H1 (cell line): Measurements from ENCODE around the gene SELENOF. TPM values are rescaled to one million over a fixed set of nuclear protein-coding genes. Genes with fewer than 3 reads are reported as not detected.

Experiments
- CTCF ChIA-PET: fragments of 300-600 bp; sonication (Branson Sonifier 250); formaldehyde crosslinking; loops from one replicate; lab custom pipeline; 2021; ENCODE audit not compliant: partially characterized antibody; lab: Charles Lee
- POLR2A ChIA-PET: fragments of 300-600 bp; sonication (Branson Sonifier 250); formaldehyde crosslinking; loops from one replicate; lab custom pipeline; 2021; ENCODE audit warnings: inconsistent platforms; ENCODE audit not compliant: partially characterized antibody; lab: Charles Lee
- DNase-seq, 2 experiments: peaks; one replicate each; pipeline versions ENCODE4 v3.0.0 to v3.0.0-alpha.2; 2010 to 2022; ENCODE audit warnings: low spot score in 2 of 2, low read depth in 1 of 2, mixed read lengths in 1 of 2
- FAIRE-seq: peaks from 2 replicates; lab custom pipeline; 2011; peaks lifted over from hg19 to GRCh38; lab: Jason Lieb, UNC
- H2AFZ ChIP-seq: 2 replicates; pipeline ENCODE4 v1.8.1; 2012; ENCODE audit warnings: low read length, inconsistent platforms
- H2AK5ac ChIP-seq: 2 replicates; pipeline ENCODE4 v1.6.1; 2013; ENCODE audit warnings: low read depth, low read length
- H2BK120ac ChIP-seq: replicated peaks from 2 replicates; pipeline ENCODE3; 2013; ENCODE audit warnings: low read depth, low read length, inconsistent platforms
- H2BK12ac ChIP-seq: 2 replicates; pipeline ENCODE4 v1.6.1; 2013; ENCODE audit warnings: low read depth, low read length
- H2BK15ac ChIP-seq: 2 replicates; pipeline ENCODE4 v1.6.1; 2013; ENCODE audit warnings: low read length
- H2BK20ac ChIP-seq: 2 replicates; pipeline ENCODE4 v1.6.1; 2013; ENCODE audit warnings: low read length
- H2BK5ac ChIP-seq: 2 replicates; pipeline ENCODE4 v1.6.1; 2013; ENCODE audit warnings: low read depth, low read length
- H3K14ac ChIP-seq: 2 replicates; pipeline ENCODE4 v1.6.1; 2013; ENCODE audit warnings: inconsistent platforms; ENCODE audit not compliant: insufficient read length
- H3K18ac ChIP-seq: 2 replicates; pipeline ENCODE4 v1.6.1; 2013; ENCODE audit warnings: low read length; ENCODE audit errors: extremely low read depth
- H3K23ac ChIP-seq: 2 replicates; pipeline ENCODE4 v1.6.1; 2013; ENCODE audit warnings: inconsistent platforms; ENCODE audit not compliant: insufficient read length
- H3K23me2 ChIP-seq: 2 replicates; pipeline ENCODE4 v1.6.1; 2013; ENCODE audit warnings: low read depth, low read length
- H3K27ac ChIP-seq: 2 replicates; pipeline ENCODE4 v1.6.1; 2011; ENCODE audit warnings: low read depth, low read length, inconsistent platforms
- H3K27me3 ChIP-seq, 4 experiments: replicated peaks in 1 of 4; 1 replicate in 1 of 4; 2 replicates in 3 of 4; pipeline versions ENCODE4 v1.6.1 to v1.8.1; 2011 to 2013; ENCODE audit warnings: low read length in 3 of 4, mild to moderate bottlenecking in 3 of 4, inconsistent platforms in 2 of 4, mixed read lengths in 2 of 4, moderate library complexity in 1 of 4; ENCODE audit not compliant: control insufficient read depth in 3 of 4, insufficient read depth in 3 of 4; ENCODE audit errors: extremely low read depth in 1 of 4
- H3K36me3 ChIP-seq, 4 experiments: 2 replicates each; pipeline versions ENCODE4 v1.6.1 to v1.8.1; 2011 to 2013; ENCODE audit warnings: mild to moderate bottlenecking in 4 of 4, low read length in 3 of 4, moderate library complexity in 2 of 4, control low read depth in 1 of 4, inconsistent platforms in 1 of 4; ENCODE audit not compliant: insufficient read depth in 4 of 4, control insufficient read depth in 2 of 4
- H3K4ac ChIP-seq: replicated peaks from 2 replicates; pipeline ENCODE3; 2013; ENCODE audit warnings: low read length, low read depth, mixed read lengths, inconsistent platforms; ENCODE audit not compliant: insufficient read length
- H3K4me1 ChIP-seq, 4 experiments: replicated peaks in 1 of 4; 1 replicate in 1 of 4; 2 replicates in 3 of 4; pipeline versions ENCODE4 v1.6.1 to v1.8.1; 2011 to 2013; ENCODE audit warnings: low read length in 3 of 4, inconsistent platforms in 2 of 4, mixed read lengths in 1 of 4; ENCODE audit not compliant: insufficient read depth in 4 of 4, control insufficient read depth in 3 of 4
- H3K4me2 ChIP-seq, 2 experiments: 2 replicates each; pipeline versions ENCODE4 v1.6.1 to v1.8.1; 2011 to 2013; ENCODE audit warnings: low read depth in 2 of 2, low read length in 2 of 2, control low read depth in 1 of 2, inconsistent platforms in 1 of 2, mild to moderate bottlenecking in 1 of 2; ENCODE audit not compliant: insufficient read depth in 1 of 2
- H3K4me3 ChIP-seq, 4 experiments: fragments of 200-600, 300-600 bp in 1 of 4; sonication (generic), shearing (Covaris generic), sonication (Bioruptor Twin) in 1 of 4; 2 replicates each; pipeline versions ENCODE4 v1.5.1 to v1.8.1; 2011 to 2016; ENCODE audit warnings: low read length in 4 of 4, low read depth in 3 of 4, control low read depth in 2 of 4, inconsistent platforms in 2 of 4, mild to moderate bottlenecking in 2 of 4, mixed read lengths in 1 of 4, moderate library complexity in 1 of 4; ENCODE audit not compliant: insufficient read depth in 2 of 4; ENCODE audit errors: extremely low read depth in 1 of 4
- H3K56ac ChIP-seq: replicated peaks from 2 replicates; pipeline ENCODE3; 2013; ENCODE audit warnings: low read depth, mild to moderate bottlenecking, mixed read lengths, low read length, inconsistent platforms; ENCODE audit not compliant: insufficient read length
- H3K79me1 ChIP-seq: 2 replicates; pipeline ENCODE4 v1.6.1; 2013; ENCODE audit warnings: low read depth, low read length, control low read depth
- H3K79me2 ChIP-seq, 2 experiments: 2 replicates each; pipeline versions ENCODE4 v1.6.1 to v1.8.1; 2012 to 2013; ENCODE audit warnings: low read length in 2 of 2, mild to moderate bottlenecking in 2 of 2, inconsistent platforms in 1 of 2; ENCODE audit not compliant: insufficient read depth in 2 of 2, control insufficient read depth in 1 of 2
- H3K9ac ChIP-seq, 4 experiments: replicated peaks in 1 of 4; 1 replicate in 1 of 4; 2 replicates in 3 of 4; pipeline versions ENCODE4 v1.6.1 to v1.8.1; 2011 to 2013; ENCODE audit warnings: low read depth in 3 of 4, low read length in 3 of 4, control low read depth in 2 of 4, mild to moderate bottlenecking in 2 of 4, moderate library complexity in 2 of 4, inconsistent platforms in 1 of 4; ENCODE audit errors: extremely low read depth in 1 of 4
- H3K9me3 ChIP-seq, 2 experiments: 2 replicates each; pipeline versions ENCODE4 v1.6.1 to v1.8.1; 2012 to 2013; ENCODE audit warnings: mild to moderate bottlenecking in 2 of 2, moderate library complexity in 2 of 2, control low read depth in 1 of 2, inconsistent platforms in 1 of 2, low read depth in 1 of 2, low read length in 1 of 2, mixed read lengths in 1 of 2; ENCODE audit not compliant: insufficient read depth in 2 of 2
- H4K20me1 ChIP-seq, 2 experiments: replicated peaks in 1 of 2; 2 replicates each; pipeline versions ENCODE3 to v1.8.1; 2011 to 2013; ENCODE audit warnings: inconsistent platforms in 2 of 2, low read length in 2 of 2, mild to moderate bottlenecking in 1 of 2; ENCODE audit not compliant: insufficient read depth in 2 of 2, control insufficient read depth in 1 of 2
- H4K5ac ChIP-seq: 2 replicates; pipeline ENCODE4 v1.6.1; 2013; ENCODE audit warnings: low read length, low read depth, mixed read lengths, inconsistent platforms; ENCODE audit not compliant: insufficient read length
- H4K8ac ChIP-seq: 2 replicates; pipeline ENCODE4 v1.8.0; 2013; ENCODE audit warnings: mild to moderate bottlenecking, moderate library complexity, low read length, inconsistent platforms; ENCODE audit not compliant: insufficient read depth; ENCODE audit errors: extremely low read depth
- H4K91ac ChIP-seq: replicated peaks from 2 replicates; pipeline ENCODE3; 2013; ENCODE audit warnings: low read length, mixed read lengths, inconsistent platforms; ENCODE audit not compliant: insufficient read length
- EP300 ChIP-seq, 2 experiments: IDR thresholded peaks; 1 replicate in 1 of 2; 2 replicates in 1 of 2; pipeline ENCODE4 v1.6.1; 2011 to 2012; ENCODE audit warnings: low read depth in 2 of 2, low read length in 2 of 2, mild to moderate bottlenecking in 2 of 2, borderline replicate concordance in 1 of 2, inconsistent platforms in 1 of 2, moderate library complexity in 1 of 2
- HDAC6 ChIP-seq: IDR thresholded peaks from one replicate; pipeline ENCODE4 v1.7.1; 2012; ENCODE audit warnings: low read depth, mild to moderate bottlenecking, inconsistent platforms, low read length, moderate library complexity
- KDM1A ChIP-seq: fragments of 200-600, 300-600 bp; sonication (generic); IDR thresholded peaks from 2 replicates; pipeline ENCODE4 v1.7.1; 2016; ENCODE audit warnings: mild to moderate bottlenecking, low read length, borderline replicate concordance
- TCF12 ChIP-seq: IDR thresholded peaks from 2 replicates; pipeline ENCODE4 v1.6.1; 2011; ENCODE audit warnings: low read depth, mild to moderate bottlenecking, low read length
- WGBS, 2 experiments: shearing (Covaris generic) in 1 of 2; methylation state at CpG; one replicate each; pipeline versions ENCODE4 v1.1.6 to v1.1.7; 2013 to 2015; ENCODE audit warnings: low lambda C conversion rate in 2 of 2, mixed read lengths in 2 of 2, inconsistent platforms in 1 of 2, low coverage in 1 of 2, missing lambda C conversion rate in 1 of 2; ENCODE audit not compliant: insufficient replicate concordance in 2 of 2, insufficient coverage in 1 of 2, insufficient read length in 1 of 2; ENCODE audit errors: extremely low coverage in 1 of 2, missing lambda C conversion rate in 1 of 2; 5-methylcytosine and 5-hydroxymethylcytosine counted together
- polyA plus RNA-seq, 7 experiments: library from polyadenylated mRNA; depleted of rRNA in 3 of 7; stranded (reverse) in 5 of 7; unstranded in 2 of 7; fragments of >200 nt in 5 of 7; fragments of 200-250 nt in 2 of 7; gene quantifications; 1 replicate in 5 of 7; 2 replicates in 1 of 7; 4 replicates in 1 of 7; pipeline versions ENCODE4 v1.2.1 to v1.2.3, GENCODE V29; 2011 to 2013; ENCODE audit warnings: missing spikeins in 2 of 7, mixed read lengths in 2 of 7
- total RNA-seq: library from RNA; stranded (reverse); fragmentation: NEBNext Ultra II Directional; extraction: Animal tissue kit (Norgen Biotek cat#: 25700); gene quantifications from 2 replicates; pipeline ENCODE4 v1.2.1, GENCODE V29; 2021

The SELENOF gene
- total and polyA plus RNA-seq, 2 of the 8 experiments (the other 6 are each of a cell fraction or from before 2014, with no cell fraction given), result 70.7 to 163 TPM

GRCh38 chr1:86862920-86863319 lies 51.0 kb downstream of the SELENOF start:
- Histone ChIP-seq H3K4me2 (no peak overlapping the region), H3K9me3 (no peaks in the 10 kb centered on the region), H3K27me3 (no peaks in the 10 kb centered on the region), H4K91ac (no peak overlapping the region), H3K9ac (no peak overlapping the region), H3K4me1 (no peaks in the 10 kb centered on the region), H2BK20ac (no peak overlapping the region), H2AFZ (no peak overlapping the region), H4K20me1 (no peaks in the 10 kb centered on the region), H3K4ac (no peak overlapping the region), H4K8ac (no peak overlapping the region), H2BK15ac (no peak overlapping the region), H3K4me3 (no peak overlapping the region), H3K56ac (no peak overlapping the region), H2BK12ac (no peak overlapping the region), H3K79me2 (no peaks in the 10 kb centered on the region; a peak in 1 of 4 replicates), H4K5ac (no peak overlapping the region), H3K14ac (no peak overlapping the region), H2BK5ac (no peak overlapping the region), H3K23me2 (no peaks in the 10 kb centered on the region), H3K79me1 (no peaks in the 10 kb centered on the region), H3K36me3 (peaks cover 0 to 3% (median 0%) of the 10 kb centered on the region in 4 experiments; a peak in 2 of 8 replicates), H3K27ac (no peak overlapping the region), H2AK5ac (no peak overlapping the region), H3K23ac (no peak overlapping the region), H2BK120ac (no peak overlapping the region), H3K18ac (no peak overlapping the region)
- FAIRE-seq (no peak), DNase-seq (no peak)
- WGBS, 2 experiments, result 92% methylated on average over 2 of the region's 2 CpGs; no CpG with 5 or more reads in 1 of the 2 experiments
- TF ChIP-seq HDAC6 (no peak), KDM1A (no peak), TCF12 (no peak), EP300 (IDR thresholded peaks at IDR 0.05; ENCODE audit: borderline replicate concordance in 1 of 2, low read depth in 2 of 2, low read length in 2 of 2) (no peak)
- ChIA-PET CTCF (interaction anchor here (1.2 to 1.3 kb wide), 2 partner anchors 51 to 268 kb away, joined by 3 read pairs; no protein-coding TSS in a partner anchor), POLR2A (no interaction called here)
